Measurements from ENCODE around the gene AOX1.

The AOX1 gene

DNA sequence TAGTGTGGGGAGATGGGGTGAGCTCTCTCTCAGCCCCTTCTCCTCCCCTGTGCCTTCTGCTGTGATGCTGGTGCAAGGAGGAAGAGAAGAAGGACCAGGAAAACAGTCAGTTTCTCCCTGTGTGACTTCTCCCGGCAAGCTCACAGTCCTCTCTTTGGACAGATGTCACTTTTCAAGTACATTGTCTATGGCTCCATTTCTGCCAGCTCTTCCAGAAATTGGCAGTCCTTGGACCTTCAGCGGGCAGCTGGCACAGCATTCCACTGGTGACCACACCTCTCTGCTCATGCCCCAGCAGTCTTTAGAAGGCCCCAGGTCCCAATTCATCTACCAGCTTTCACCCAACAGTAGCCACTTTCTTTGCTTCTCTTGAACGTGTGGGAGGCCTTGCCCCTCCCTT, 63.9 kb downstream of the AOX1 start:
- Histone ChIP-seq H3K27ac (ENCODE audit: low read length) (no peak overlapping the region), H3K9me3 (replicated peaks; ENCODE audit: insufficient read depth, low read length) (no peaks in the 10 kb centered on the region), H3K79me2 (ENCODE audit: low read length) (no peaks in the 10 kb centered on the region), H3K4me1 (ENCODE audit: low read length) (no peaks in the 10 kb centered on the region), H3F3A (ENCODE audit: insufficient read depth, low read length) (no peaks in the 10 kb centered on the region), H3K36me3 (replicated peaks; ENCODE audit: insufficient read depth, low read length) (no peaks in the 10 kb centered on the region), H3K4me2 (ENCODE audit: low read depth, low read length) (no peak overlapping the region), H4K20me1 (ENCODE audit: insufficient read depth, low read length) (no peaks in the 10 kb centered on the region), H3K27me3 (replicated peaks; ENCODE audit: insufficient read depth, low read length) (no peaks in the 10 kb centered on the region), H3K4me3 (ENCODE audit: low read length) (no peak overlapping the region), H3K9me2 (replicated peaks; ENCODE audit: insufficient read depth, low read length) (no peaks in the 10 kb centered on the region), H3K9ac (ENCODE audit: low read length) (no peak overlapping the region), H2AFZ (ENCODE audit: low read length) (no peak overlapping the region)
- TF ChIP-seq, protein P1, sequence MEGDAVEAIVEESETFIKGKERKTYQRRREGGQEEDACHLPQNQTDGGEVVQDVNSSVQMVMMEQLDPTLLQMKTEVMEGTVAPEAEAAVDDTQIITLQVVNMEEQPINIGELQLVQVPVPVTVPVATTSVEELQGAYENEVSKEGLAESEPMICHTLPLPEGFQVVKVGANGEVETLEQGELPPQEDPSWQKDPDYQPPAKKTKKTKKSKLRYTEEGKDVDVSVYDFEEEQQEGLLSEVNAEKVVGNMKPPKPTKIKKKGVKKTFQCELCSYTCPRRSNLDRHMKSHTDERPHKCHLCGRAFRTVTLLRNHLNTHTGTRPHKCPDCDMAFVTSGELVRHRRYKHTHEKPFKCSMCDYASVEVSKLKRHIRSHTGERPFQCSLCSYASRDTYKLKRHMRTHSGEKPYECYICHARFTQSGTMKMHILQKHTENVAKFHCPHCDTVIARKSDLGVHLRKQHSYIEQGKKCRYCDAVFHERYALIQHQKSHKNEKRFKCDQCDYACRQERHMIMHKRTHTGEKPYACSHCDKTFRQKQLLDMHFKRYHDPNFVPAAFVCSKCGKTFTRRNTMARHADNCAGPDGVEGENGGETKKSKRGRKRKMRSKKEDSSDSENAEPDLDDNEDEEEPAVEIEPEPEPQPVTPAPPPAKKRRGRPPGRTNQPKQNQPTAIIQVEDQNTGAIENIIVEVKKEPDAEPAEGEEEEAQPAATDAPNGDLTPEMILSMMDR (IDR thresholded peaks at IDR 0.05; ENCODE audit: low read length) = no peak
- no peak for TF ChIP-seq EZH2 (optimal IDR thresholded peaks at IDR 0.05; ENCODE audit: low read depth, low read length)
- TF ChIP-seq EZH2phosphoT487 (IDR thresholded peaks at IDR 0.05; ENCODE audit: low read length) = no peak
- DNase-seq = no peak

DNA sequence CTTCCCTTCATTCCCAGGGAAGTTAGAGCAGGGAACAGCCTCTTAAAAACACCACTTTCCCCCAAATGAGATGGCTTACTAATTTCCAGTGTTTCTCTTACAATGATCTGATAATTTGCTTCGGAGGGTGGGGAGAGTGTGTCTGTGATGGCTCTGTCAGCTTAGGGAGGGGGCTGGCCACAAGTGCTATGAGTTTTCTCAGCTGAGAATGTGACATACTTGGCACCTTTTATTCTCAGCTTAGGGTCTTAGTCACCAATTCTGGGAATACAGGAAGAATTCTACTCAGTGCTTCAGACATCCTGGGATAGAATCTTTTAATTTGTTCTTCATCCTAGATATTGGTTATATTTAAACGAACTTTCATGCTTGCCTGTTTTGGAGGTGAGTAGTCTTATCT, 64.4 kb downstream of the AOX1 start:
- TF ChIP-seq EZH2phosphoT487 (IDR thresholded peaks at IDR 0.05; ENCODE audit: low read length) (no peak), EZH2 (optimal IDR thresholded peaks at IDR 0.05; ENCODE audit: low read depth, low read length) (no peak)
- TF ChIP-seq, protein P1 (IDR thresholded peaks at IDR 0.05; ENCODE audit: low read length) = no peak
- DNase-seq = no peak
- no peak overlapping the region for H3K9ac ChIP-seq (ENCODE audit: low read length)
- no peak overlapping the region for H3K4me3 ChIP-seq (ENCODE audit: low read length)
- H3K9me3 ChIP-seq (replicated peaks; ENCODE audit: insufficient read depth, low read length) = no peaks in the 10 kb centered on the region
- H2AFZ ChIP-seq (ENCODE audit: low read length) = no peak overlapping the region
- H3K9me2 ChIP-seq (replicated peaks; ENCODE audit: insufficient read depth, low read length) = no peaks in the 10 kb centered on the region
- H3K4me2 ChIP-seq (ENCODE audit: low read depth, low read length) = no peak overlapping the region
- H3F3A ChIP-seq (ENCODE audit: insufficient read depth, low read length) = no peaks in the 10 kb centered on the region
- H3K4me1 ChIP-seq (ENCODE audit: low read length) = no peaks in the 10 kb centered on the region
- H3K27ac ChIP-seq (ENCODE audit: low read length) = no peak overlapping the region
- H4K20me1 ChIP-seq (ENCODE audit: insufficient read depth, low read length) = no peaks in the 10 kb centered on the region
- no peaks in the 10 kb centered on the region for H3K27me3 ChIP-seq (replicated peaks; ENCODE audit: insufficient read depth, low read length)
- H3K79me2 ChIP-seq (ENCODE audit: low read length) = no peaks in the 10 kb centered on the region
- no peaks in the 10 kb centered on the region for H3K36me3 ChIP-seq (replicated peaks; ENCODE audit: insufficient read depth, low read length)

DNA sequence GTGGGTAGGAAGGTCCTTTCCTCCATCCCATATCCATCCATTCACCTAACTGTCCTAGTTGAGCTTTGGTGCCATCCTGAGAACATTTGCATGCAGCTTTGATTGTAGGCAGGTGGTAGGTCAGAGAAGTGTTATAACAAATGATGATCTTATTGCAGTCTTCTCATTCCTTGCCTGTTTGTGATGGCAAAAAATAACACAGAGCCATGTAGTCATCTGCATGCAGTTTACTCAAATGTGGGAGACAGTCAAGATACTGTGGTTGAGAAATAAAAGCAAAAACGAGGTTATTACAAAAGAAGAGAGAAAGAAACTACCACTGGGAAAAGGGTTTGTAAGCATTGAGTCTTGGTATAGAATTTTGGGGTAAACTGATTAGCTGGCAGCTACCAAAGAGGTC, 66.3 kb downstream of the AOX1 start:
- Histone ChIP-seq H3K79me2 (ENCODE audit: low read length) (no peaks in the 10 kb centered on the region), H3K9me2 (replicated peaks; ENCODE audit: insufficient read depth, low read length) (no peaks in the 10 kb centered on the region), H3K9me3 (replicated peaks; ENCODE audit: insufficient read depth, low read length) (no peaks in the 10 kb centered on the region), H3K4me2 (ENCODE audit: low read depth, low read length) (no peak overlapping the region), H3F3A (ENCODE audit: insufficient read depth, low read length) (no peaks in the 10 kb centered on the region), H3K27me3 (replicated peaks; ENCODE audit: insufficient read depth, low read length) (no peaks in the 10 kb centered on the region), H3K9ac (ENCODE audit: low read length) (no peak overlapping the region), H3K4me1 (ENCODE audit: low read length) (no peaks in the 10 kb centered on the region), H3K4me3 (ENCODE audit: low read length) (no peak overlapping the region), H3K27ac (ENCODE audit: low read length) (no peak overlapping the region), H4K20me1 (ENCODE audit: insufficient read depth, low read length) (no peaks in the 10 kb centered on the region), H3K36me3 (replicated peaks; ENCODE audit: insufficient read depth, low read length) (no peaks in the 10 kb centered on the region), H2AFZ (ENCODE audit: low read length) (no peak overlapping the region)
- TF ChIP-seq EZH2phosphoT487 (IDR thresholded peaks at IDR 0.05; ENCODE audit: low read length) = no peak
- TF ChIP-seq, protein P1 (IDR thresholded peaks at IDR 0.05; ENCODE audit: low read length) = no peak
- no peak for TF ChIP-seq EZH2 (optimal IDR thresholded peaks at IDR 0.05; ENCODE audit: low read depth, low read length)
- DNase-seq = no peak

Data from MM.1S (cell line).